ENCODE data around the gene AQR.
"Not testable (repeated sequence)": the region's sequence is repeated elsewhere in the genome, so short reads cannot be mapped to it uniquely, and the experiment has no call there.

The AQR gene

DNA sequence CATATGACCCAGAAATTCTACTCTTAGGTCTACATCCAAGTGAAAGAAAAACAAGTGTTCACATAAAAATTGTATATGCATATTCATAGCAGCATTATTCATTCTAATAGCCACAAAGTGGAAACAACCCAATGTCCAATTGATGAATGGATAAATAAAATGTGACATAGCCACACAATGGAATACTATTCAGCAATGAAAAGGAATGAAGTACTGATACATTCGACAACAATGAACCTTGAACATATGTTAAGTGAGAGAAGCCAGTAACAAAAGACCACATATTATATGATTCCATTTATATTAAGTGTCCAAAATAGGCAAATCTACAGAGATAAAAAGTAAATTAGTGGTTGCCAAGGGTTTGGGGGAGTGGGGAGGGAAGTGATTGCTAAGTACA is 104.0 kb downstream of the AQR start:
- no peak for DNase-seq

DNA sequence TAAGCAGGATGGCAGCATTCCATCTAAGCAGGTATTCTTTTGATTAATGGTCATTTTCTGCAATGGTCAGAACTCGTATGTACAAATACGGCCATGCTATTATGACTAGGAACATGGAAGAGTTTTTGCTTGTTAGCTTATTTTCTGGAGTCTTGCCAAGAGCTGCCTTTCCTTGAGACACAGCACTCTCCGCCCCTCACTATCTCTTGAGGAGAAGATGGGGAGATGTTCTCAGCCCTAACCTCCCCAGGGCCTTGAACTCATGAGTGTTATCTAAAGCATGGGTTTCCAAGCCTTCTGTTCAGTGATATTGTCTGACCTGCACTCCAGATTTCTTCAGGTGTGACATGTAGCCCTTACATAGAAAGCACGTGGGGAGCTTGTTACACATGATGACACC is 108.3 kb downstream of the AQR start:
- no peak for DNase-seq

DNA sequence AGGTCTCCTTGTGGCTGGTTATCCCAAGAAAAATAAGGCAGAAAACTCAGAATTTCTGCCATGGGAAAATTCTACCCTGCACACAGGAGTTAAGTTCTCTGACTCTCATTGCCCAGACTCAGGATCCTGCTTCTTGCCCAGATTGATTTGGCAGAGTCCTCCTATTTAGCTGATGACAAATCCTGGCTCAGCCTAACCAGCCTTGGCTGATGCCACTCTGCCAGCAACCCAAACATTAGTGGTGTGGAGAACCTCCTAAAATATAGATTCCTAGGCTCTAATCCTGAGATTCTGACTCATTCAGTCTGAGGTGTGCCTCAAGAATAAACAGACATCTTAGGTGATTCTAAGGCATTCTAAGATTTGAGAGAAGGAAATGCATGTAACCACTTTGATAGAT is 113.6 kb downstream of the AQR start:
- DNase-seq = no peak

DNA sequence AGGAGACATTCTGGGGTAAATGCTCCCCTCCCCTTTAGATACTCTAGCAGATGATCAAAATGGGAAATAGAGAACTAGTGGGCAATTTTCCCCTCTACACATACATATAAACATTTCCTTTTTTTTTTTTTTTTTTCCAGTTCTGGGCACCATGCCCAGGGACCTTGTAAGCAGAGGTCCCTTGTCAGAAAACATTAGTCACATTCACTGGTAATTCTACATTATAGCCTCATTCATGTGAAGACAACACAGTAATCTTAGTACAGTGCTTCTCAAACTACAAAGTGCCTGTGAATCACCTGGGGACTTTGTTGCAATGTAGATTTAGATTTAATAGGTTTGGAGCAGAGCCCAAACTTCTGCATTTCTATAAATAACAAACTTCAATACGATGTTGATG is 114.1 kb downstream of the AQR start:
- DNase-seq = peak; percentile 1

DNA sequence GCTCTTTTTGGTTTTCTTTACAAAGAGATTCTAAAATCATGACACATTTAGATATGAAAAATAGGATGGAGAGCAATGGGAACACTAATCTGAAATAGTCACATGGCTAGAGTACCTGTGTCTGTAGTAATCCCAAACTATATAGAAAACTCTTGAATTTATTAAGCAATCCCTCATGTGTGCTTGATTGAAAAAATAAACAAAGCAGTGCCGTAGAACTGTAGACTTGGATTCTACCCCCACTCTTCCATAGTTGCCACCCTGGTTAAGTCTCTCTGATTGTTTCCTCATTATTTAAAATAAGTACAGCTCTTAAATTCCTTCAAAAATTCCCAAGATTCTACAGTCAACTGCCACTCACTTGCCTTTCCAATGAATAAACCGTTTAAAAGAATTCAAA is 115.3 kb downstream of the AQR start:
- DNase-seq = no peak

DNA sequence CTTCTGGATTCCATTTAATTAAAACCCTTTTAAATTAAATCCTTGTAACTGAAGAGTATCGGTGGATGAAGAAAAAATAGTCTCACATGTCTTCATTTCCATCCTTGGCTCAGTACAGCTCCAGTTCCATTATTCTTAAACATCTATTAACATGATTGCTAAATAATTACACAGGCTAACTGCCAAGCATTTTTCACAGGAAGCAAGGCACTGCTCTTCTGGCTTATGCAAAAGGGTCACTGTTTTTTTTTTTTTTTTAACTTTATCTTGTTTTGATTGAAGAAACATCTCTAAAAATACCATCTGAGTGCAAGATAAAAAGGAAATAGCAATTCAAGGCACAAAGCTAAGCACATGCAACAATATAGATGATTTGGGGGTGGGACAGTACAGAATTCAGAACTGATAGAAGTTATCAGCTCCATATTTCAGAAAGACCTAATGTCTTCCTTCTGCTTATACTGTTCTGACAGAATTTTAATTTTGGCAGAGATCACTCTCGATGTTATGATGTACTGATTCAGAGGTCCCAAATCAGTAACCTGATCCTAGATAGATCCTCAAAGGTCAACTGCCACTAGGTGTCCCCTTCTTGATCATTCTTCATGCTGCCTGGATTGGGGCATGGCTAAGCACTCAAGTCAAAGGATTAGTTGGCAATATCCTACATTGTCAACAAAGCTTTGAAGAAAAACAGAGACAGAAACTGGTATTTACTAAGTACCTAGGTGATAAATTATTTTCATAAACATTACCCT is 116.4 kb downstream of the AQR start:
- no peak for DNase-seq

DNA sequence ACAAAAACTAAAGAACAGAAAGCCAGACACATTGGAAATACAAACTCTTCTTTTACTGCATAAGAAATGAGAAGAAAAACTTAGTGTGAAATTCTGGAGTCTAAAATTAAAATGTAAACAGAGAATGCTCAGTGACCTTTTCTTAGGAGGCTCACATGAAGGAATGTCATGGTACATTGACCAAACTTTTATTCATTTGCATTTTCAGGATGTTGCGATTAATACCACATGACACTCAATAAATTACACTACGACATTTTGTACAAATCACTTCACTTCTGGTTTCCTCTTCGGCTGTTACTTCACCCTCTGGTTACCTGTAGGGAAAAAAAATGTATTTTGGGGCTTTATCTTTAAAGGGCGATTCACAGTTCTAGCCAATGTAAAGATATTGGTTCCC is 117.8 kb downstream of the AQR start:
- DNase-seq = no peak

DNA sequence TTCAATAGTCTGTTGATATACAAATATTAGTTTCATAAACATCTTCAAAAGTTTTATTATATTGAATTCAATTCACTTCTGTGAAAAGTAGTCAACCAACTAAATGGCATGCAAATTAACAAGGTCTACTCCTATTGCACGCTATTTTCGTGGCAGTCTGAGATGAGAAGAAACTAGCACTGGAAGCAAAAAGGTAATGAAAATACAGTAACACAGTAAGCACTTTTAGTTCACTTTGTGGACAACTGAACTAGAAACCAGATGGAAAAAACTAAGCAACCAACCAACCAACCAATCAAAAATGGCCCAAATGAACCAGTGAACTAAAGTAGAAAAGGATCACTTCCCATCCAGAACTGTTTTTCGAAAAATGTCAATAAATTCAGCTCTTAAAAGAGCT is 118.5 kb downstream of the AQR start:
- DNase-seq = no peak

DNA sequence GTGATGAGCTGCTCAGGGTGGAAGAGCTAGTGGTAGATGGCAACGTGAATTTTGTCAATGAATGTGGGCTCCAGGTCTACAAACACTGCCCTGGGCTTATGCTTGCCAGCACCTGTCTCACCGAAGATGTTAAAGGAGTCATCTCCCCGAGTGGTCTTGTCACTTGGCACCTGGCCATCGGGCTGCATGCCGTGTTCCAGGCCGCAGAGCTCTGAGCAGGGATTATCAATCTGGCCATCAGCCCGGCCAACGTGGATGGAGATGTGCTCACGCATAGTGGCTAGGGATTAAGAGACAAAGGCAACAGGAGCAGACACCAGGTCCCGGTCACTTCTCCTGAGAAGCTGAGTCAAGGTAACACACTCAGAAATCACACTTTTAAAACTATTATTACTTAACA is 119.4 kb downstream of the AQR start:
- no peak for DNase-seq

DNA sequence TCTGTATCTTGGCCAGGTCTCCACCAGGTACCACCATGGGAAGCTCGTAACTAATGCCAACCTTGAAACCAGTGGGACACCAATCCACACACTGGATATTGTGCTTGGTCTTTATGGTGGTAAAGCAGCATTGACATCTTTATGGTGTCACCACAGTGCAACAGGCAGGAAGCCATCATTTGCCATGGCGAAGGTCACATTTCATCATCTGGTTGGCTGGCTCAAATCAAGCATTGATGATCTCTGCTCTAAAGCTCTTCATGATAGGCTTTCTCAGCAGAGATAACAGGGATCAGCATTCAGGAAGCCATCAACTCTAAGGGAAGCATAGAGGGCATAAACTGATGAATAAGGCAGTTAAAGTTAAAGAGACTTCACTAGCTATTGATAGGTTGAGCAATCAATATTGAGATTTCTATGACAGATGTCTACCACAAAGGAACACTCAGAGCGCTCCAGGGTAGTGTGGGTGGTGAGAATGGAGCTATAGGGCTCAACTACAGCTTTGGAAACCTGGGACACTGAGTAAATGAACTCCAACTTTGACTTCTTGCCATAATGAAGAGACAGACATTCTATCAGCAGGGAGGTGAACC is 120.1 kb downstream of the AQR start:
- no peak for DNase-seq

DNA sequence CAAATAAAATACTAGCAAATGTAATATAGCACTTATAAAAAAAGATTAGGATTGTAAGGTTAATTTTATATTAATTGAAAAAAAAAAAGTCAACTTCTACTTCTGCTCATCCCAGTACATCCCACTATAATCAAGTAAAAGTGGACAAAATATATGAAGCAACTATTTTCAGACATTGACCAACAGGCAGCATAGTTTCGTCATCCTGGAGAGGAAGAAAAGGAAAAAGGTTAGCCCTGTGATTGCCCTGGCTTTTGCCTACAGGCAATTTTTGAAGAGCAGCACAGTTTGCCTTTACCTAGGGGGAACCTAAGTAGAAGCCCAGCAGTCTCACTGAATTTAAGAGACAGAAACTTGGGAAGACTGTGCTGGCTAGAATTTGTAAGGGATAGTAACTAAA is 121.9 kb downstream of the AQR start:
- no peak for DNase-seq

DNA sequence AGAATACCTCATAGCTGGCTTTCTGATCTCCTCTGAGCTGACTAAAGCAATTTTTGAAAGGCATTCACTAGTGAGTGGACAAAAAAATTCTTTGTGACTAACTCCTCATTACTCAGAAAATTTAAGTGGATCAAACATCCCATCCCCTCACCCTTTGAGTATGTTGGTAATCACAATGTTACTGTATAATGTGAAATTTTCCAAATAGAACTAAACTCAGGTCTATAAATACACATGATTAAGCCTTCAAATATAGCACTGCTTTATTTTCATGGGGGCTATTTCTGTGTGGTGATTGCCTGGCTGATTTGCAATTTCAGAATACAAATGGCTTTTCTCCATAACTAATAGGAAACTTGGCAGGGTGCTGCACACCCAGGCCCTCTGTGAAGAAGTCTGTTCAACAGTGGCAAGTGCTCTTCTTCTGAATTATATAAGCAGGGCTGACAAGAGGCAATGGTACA is 128.2 kb downstream of the AQR start:
- no peak for DNase-seq

DNA sequence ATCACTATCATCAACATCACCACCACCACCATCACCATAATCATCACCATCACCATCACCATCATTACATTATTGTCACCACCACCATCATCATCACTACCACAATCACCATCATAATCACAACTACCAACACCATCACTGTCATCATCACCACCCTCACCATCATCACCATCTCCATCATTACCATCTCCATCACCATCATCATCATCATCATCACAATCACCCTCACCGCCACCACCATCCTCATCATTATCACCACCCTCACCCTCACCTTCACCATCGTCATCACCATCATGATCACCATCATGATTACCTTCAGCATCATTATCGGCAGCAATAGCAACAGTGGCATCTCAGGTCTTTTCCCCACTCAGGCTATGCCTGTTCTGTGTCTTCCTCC is 131.3 kb downstream of the AQR start:
- no peak for DNase-seq

DNA sequence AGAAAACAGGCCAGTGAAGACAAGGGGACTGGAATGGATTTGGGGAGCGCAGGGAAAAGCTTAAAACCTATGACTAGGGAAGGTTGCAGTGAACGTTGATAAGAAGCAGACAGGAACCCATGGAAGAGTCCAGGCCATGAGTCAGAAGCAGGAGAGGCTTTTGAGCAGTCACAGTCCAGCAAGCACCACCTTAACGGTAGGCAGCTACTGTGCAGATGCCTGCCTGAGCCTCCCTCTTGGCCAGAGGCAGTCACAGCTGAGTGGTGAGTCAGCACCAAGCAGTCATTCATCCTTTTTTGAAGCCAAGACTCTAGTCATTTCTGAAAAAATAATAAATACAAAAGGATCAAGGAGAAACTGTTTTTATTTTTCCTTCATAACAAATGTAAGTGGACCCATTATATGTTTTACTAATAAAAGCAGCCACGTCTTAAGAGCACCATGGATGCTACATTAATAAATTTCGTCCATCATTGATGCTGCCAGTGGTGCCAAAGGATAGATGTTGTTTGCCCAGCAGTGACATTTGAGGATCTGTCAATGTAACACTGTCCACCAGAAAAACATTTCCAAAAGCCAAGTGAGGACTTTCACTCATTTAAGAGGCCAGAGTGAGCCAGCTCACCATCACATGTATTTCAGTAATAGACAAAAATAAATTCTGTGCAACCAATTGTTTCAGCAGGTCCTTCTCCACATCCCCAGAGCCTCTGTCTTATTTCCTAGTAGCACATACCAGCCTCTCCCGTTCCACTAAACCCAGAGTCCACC is 132.1 kb downstream of the AQR start:
- peak; percentile 28 for DNase-seq

DNA sequence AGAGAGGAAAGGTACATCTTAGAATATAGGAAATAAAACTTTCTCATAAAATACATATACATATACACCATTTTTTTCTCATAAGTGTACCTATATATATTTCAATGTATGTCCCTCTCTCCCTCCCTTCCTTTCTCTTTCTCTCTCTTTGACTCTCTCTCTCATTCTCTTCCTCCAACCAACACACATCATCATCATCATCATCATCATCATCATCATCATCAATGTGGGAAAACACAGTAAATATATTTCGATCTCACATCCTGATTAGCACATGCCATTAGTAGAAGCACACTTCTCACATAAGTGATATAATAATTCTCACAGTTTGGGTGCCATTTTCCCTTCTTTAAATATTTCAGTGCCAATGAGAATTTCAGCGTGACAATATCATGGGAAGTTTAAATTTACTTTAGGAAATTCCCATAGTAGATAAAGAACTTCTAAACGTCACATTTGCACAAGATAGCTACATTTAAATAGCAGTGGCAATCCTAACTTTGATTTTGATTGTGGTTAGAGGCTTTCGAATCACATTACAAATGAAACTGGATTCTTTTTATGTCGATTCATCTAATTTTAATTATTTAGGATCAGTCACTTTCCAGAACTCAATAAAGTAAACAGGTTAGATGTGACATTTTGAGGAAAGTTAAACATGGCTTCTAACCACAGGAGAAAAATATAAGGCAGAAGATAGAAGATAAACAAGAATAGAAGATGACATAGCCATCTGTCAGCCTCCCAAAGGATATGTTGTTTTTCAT is 141.2 kb downstream of the AQR start:
- no peak for DNase-seq

DNA sequence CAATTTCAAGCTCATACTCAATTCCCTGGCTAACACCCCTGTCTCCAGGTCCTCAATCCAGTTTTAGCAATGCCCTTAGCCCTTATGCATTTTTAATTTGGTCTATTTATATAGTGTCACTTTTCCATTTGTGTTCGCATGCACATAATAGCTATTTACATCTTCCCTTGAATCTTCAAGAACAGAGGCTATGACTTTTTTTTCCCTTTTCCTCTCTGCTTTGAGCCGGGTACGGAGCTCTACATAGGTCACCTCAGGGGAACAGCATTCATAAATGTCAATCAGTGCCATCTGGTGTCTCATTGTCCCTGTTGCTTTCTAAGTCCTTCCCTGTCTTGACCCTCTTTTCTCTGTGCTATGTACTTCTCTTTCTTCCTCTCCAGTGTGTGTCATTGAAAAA is 147.7 kb downstream of the AQR start:
- DNase-seq = no peak

DNA sequence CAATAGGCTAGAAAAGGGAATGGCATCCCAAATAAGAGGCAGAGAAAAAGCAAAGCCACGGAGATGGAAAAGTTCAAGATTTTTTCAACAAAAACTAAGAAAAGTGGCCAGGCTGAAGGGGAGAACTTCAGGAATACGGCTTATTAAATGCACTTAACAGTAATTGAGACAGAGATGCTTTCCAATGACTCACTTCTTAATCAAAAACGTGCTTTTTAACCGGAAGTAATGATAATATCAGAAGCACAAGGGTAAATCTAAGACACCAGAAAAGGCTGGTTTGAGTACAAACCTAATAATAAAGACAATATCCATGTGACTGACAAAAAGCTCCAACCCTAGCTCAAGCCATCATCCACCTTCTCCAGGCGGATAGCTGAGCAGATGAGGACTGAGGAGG is 149.4 kb downstream of the AQR start:
- DNase-seq = no peak

DNA sequence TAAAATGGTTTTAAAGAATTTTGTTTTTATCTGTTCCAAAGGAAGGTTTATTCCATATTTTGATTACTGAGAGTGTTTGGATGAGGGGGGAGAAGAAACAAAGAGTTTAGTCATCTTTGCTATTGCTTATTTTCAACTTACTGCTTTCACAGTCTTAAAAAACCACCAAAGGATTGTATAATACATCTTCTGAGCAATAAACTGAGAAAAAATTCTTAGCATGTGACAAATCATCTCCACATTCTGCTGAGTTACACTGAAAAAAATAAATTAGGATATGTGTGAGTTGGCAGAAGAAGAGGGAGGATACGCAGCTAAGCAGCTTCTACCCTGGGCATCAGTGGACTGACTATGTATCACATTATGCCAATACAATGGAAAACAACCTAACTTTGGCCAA is 151.0 kb downstream of the AQR start:
- no peak for DNase-seq

DNA sequence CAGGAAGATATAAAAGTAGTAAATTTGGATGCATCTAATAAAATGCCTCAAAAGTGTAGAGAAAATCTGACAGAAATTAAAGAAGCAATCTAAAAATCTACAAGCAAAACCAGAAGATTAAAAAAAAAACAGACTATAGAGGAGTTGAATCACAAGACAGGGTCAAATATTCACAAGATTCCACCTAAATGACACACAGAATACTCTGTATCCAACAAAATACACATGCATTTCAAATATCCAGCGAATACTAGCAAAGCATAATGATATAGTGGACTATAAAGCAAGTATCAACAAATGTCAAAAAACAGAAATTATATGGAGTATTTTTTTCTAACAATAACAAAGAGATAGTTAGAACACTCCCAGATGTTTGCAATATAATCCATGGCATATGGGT is 153.7 kb downstream of the AQR start:
- no peak for DNase-seq

DNA sequence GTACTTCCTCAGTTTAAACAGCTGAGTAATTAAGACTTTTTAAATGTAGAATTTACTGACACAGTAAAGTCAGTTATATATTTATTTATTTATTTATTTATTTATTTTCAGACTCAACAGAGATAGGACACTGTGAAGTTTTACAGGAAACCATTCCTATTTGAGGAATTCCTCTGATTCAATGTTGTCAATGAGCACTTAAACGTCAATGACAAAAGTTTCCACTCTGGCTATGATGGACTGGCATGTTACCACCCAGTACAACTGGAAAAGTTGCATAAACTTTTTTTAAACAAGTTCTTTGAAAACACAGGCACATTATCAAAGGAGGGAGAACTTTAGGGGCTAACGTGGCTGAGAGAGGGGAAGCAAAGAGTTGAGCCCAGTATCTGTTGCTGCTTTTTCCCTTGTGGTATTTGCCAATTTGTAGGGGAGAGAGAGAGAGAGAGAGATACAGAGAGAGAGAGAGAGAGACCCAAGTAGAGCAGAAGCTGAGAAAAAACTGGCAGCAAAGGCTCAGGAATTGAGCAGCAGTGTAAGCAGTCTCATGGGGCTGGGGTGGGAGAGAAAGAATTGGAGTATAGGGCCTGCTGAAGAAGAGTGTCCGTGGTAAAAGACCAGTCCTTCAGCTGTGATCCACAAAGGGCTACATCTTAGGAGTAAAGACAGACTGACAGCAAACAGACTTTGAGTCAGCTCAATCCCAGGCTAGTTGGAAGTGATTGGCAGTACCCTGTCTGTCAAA is 155.9 kb downstream of the AQR start:
- no peak for DNase-seq

DNA sequence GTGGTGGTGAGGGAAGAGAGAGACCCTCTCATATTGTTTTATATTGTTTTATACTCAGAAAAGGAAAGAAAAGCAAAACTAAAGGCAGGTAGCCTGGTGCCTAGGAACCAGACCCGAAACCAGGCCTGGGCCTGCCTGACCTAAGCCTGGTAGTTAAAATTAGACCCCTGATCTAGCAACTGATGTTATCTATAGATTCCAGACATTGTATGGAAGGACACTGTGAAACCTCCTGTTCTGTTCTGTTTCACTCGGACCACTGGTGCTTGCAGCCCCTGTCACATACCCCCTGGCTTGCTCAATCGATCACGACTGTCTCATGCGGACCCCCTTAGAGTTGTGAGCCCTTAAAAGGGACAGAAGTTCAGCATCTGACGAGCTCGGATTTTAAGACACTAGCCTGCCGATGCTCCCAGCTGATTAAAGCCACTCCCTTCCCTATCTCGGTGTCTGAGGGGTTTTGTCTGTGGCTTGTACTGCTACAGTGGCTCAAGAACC is 156.6 kb downstream of the AQR start:
- DNase-seq = not testable (repeated sequence)

DNA sequence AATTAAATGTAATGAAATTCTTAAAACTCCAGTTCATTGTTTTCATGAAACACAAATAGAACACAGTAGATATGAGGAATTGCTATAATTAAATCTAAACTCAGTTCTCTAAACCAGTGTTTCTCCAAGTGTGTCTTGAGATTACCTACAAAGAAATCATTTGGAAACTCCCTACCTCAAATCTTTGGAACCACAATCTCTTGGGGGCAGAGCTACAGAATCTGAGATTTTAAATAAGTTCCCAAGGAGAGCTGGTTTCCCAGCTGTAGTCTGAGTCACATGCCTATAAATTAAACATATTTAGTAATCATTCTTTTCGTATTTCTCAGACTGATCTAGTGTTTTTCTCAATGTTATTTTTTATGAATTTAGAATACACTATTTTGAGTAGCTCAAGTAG is 157.2 kb downstream of the AQR start:
- no peak for DNase-seq

Data from DMS79 treated with DMSO at 0.1 percent for 48 hours (cell line).